ENCODE data around the gene SLC66A2.

GRCh38 chr18:79960921-79961526, 9.6 kb upstream of the SLC66A2 start:
- no peak for TF ChIP-seq CTCF (IDR thresholded peaks at IDR 0.05; ENCODE audit: low read length)
- TF ChIP-seq EZH2 (IDR thresholded peaks at IDR 0.05; ENCODE audit: borderline replicate concordance, low read length), result no peak
